M059J (cell line): Measurements from ENCODE around the gene NUAK2. TPM values are rescaled to one million over a fixed set of nuclear protein-coding genes. Genes with fewer than 3 reads are reported as not detected.

Source experiments
- DNase-seq: peaks from one replicate; pipeline ENCODE4 v3.0.0-alpha.2; 2012; ENCODE audit warnings: low read depth
- total RNA-seq: library from RNA; depleted of rRNA; stranded (reverse); fragments of >200 nt; shearing (Covaris generic); gene quantifications from 2 replicates; pipeline ENCODE4 v1.2.3, GENCODE V29; 2014

Gene NUAK2
- total RNA-seq, 1 experiment from 2014 or later: 8.4 TPM

DNA sequence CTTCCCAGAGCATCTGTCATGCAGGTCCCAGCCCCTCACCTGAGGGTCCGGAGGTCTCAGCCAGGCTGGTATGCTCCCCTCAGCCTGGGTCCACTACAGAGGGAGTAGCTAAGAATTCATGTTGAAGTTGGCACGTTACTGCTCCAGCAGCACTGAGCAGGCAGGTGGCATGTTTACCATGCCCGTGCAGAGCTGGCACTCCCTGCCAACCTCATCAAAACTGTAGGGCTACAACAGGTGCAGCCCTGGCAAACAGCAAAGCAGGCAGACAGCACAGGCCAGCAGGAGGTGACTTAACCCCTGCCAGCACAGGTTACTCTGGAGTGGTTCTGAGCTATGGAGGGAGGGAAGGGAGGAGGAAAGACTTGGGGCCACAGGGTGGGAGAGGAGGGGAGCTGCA, 46.4 kb downstream of the NUAK2 start:
- DNase-seq: no peak

DNA sequence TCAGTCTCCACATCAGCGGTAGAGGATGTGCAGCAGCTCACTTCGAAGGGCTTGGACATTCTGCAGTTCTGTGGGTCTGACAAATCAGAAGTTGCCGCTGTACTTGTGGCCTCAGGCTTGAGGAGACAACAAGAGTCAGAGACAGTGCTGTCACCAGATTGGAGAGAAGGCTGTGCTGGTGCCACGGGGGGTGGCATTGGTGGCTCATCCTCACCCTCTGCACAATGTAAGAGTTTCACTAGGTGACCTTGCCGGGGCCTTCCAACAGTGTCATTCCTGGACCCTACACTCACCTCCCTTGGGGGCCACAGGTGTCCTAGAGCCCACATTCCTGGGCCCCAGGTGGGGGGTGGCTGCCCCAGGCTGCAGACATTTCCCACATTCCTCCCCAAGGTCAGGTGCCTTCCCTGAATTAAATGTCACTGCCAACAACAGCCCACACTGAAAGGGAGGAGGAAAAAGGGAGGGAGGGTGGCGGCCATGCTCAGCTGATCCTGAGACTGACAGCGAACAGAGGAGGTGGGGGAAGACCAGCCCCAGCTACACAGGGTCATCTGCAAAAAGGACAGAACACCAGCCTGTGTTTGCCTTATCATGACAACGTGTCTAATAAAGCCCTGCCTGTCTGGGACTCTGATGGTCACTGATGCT, 47.4 kb downstream of the NUAK2 start:
- peak; percentile 26 for DNase-seq

DNA sequence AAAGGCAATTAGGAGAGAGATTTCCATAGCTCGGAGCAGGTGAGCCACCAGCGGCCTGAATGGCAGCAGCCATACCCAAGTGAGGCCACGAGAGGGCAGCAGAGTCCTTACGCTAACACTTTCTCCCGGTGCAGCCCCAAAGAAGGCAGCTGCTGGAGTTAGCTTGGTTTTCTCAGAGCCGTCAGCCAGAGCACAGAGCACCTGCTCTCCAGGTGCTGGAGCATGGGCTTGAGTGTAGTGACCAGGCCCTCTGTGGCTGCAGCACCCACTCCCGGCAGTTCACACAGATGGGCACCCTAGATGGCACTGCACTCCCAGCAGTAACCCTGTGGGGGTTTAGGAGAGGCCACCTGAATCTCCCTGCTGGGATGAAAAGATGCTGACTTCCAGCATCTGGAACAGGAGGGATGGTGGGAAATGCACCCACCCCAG, 48.0 kb downstream of the NUAK2 start:
- peak; percentile 71 for DNase-seq

DNA sequence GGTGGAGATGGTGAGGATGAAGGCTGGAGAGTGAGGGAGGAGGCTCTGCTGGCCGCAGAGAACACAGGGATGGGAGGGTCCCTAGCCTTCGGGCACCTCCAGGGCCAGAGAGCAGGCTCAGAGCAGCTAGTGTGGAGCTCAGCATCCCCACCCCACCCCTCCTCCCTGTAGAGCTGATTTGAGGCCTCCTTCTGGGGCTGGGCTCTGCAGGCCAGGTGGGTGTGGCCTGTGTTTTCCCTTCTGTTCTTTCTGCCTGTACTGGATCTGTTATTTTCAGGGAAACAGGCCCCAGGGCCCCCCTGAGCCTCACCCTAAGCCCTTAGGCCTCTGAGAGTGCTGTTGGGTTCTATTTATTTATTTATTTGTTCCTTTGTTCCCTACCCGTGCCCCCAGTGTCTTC, 49.0 kb downstream of the NUAK2 start:
- no peak for DNase-seq

DNA sequence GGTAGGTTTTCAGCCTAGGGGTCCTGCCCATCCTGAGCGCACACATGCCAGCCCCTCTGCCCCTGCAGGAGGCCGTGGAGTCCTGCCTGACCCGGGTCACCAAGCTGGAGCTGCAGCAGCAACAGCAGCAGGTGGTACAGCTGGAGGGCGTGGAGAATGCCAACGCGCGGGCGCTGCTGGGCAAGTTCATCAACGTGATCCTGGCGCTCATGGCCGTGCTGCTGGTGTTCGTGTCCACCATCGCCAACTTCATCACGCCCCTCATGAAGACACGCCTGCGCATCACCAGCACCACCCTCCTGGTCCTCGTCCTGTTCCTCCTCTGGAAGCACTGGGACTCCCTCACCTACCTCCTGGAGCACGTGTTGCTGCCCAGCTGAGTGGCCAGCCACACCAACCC, 49.8 kb downstream of the NUAK2 start:
- no peak for DNase-seq

DNA sequence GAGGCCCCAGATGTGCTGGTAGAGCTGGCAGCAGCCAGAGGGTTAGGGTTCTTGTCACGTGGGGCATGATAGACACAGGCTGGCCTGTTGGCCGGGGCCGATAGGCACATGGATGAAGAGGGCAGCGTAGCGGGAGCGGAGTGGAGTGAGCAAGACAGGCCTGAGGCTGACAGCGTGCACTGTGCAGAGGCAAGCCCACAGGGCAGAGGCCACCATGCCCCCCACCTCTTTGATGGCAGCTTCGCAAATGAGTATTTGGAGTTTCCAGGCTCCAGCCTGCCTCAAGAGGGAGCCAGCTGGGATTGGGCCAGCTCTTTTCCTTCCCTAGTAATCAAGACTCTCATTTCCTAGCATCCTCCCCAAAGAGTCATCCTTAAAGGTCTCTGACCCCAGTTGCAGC, 50.3 kb downstream of the NUAK2 start:
- DNase-seq: no peak

DNA sequence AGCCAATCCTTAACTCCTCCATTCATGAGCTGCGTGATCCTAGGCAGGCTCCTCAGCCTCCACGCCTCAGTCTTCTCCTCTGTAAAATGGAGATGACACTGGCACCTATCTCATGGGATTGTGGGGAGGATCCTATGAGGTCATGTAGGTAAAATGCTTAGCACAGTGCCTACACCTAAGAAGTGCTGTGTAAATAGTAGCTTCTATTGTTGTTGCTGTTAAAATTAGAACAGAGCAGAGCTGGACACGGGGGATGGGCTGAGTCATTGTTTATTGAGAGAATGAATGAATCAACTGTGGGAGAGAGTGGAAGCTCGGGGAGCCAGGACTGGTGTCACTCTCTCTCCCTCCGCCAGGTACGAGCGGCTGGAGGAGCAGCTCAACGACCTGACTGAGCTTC, 50.8 kb downstream of the NUAK2 start:
- peak; percentile 53 for DNase-seq

DNA sequence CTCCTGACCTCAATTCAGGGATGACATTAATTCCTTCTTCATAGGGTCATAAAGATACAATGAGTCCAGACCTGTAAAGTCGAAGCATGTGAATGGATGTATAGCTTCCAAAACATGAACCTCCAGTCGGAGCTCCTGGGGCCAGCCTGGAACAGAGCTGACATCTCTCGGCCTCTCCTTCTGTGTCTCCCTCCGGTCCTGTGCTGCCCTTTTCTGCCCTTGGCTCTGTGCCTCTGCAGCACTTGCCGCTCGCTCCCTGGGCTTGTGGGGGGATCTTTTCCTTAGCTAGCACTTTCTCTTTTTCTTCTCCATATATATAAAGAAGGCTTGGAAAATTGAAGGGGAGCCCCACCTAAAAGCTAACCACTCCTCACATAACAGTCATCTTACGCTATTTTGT, 51.3 kb downstream of the NUAK2 start:
- no peak for DNase-seq

DNA sequence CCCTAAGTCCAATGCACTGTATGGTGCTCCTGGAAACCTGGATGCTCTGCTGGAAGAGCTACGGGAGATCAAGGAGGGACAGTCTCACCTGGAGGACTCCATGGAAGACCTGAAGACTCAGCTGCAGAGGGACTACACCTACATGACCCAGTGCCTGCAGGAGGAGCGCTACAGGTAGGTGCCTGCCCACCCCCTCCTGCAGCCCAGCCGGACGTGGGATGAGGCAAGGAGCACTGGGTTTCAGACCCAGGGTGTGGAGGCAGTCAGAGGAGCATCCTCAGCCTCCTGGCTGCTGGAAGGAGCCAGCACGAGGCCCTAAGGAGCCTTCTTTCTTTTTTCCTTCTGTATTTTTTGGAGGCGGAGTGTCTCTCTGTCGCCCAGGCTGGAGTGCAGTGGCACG, 51.8 kb downstream of the NUAK2 start:
- DNase-seq: no peak

DNA sequence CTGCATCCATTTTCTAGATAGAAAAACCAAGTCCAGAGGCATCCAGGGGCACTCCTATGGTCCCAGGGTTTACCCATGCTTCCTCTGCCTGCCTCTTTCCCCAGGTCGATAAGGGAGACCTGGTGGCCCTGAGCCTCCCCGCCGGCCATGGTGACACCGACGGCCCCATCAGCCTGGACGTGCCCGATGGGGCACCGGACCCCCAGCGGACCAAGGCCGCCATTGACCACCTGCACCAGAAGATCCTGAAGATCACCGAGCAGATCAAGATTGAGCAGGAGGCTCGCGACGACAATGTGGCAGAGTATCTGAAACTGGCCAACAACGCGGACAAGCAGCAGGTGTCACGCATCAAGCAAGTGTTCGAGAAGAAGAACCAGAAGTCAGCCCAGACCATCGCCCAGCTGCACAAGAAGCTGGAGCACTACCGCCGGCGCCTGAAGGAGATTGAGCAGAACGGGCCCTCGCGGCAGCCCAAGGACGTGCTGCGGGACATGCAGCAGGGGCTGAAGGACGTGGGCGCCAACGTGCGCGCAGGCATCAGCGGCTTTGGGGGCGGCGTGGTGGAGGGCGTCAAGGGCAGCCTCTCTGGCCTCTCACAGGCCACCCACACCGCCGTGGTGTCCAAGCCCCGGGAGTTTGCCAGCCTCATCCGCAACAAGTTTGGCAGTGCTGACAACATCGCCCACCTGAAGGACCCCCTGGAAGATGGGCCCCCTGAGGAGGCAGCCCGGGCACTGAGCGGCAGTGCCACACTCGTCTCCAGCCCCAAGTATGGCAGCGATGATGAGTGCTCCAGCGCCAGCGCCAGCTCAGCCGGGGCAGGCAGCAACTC, 52.5 kb downstream of the NUAK2 start:
- no peak for DNase-seq

DNA sequence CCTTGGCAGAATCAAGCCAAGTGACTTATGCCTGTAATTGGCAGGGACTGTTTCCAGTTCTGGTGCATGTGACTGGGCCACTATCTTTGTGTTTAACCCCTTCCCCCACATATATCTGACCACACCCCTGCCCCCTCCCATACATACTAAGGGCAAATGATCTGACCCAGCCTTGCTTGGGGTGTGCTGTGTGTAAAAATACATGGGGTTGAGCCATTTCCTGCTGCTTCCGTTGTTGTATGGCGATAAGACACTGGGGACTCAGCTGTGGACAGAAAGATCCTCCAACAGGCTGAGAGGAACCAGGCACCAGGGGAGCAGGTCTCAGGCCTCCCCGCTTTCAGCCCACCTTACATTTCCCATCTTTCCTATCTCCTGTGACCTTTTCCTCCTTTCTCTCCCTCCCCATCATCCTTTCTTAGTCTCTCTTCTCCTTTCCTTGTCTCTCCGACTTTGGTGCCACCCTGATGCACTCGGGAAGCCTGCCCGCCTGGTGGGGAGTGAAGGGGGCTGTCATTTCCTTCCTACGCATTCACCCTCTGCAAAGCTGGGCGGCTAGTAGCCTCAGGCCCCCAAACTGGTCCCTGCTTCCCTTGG, 54.1 kb downstream of the NUAK2 start:
- DNase-seq: no peak

DNA sequence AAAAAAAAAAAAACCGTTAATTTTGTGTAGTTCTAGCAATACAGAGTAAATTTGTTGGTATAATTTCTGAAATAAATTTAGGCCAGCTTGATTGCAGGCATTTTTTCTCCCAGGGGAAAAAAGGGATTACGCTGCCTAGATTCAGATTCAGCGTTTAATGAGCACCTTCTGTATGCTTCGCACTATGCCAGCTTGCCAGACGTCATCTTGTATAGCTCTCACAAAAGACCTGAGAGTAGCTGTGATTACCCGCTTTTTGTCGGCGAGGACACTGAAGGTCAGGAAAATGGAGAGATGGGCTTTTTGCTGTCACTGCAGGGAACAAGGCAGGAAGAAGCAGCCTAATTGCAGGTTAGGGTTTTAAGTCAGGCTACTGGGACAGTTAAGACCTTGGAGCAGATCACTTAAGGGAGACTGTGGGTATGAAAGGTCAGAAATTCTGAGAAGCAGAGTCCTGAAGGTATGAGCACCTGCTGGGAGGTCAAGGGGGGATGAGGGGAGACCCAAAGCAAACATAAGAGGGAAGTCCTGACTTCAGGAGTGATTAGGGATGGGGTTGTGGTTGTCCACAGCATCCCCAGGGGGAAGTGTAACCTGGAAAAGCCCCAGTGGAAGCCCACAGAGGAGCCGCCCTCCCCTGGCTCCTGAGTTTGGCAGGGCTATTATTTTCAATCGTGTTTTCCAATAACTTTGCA, 54.8 kb downstream of the NUAK2 start:
- DNase-seq: no peak

DNA sequence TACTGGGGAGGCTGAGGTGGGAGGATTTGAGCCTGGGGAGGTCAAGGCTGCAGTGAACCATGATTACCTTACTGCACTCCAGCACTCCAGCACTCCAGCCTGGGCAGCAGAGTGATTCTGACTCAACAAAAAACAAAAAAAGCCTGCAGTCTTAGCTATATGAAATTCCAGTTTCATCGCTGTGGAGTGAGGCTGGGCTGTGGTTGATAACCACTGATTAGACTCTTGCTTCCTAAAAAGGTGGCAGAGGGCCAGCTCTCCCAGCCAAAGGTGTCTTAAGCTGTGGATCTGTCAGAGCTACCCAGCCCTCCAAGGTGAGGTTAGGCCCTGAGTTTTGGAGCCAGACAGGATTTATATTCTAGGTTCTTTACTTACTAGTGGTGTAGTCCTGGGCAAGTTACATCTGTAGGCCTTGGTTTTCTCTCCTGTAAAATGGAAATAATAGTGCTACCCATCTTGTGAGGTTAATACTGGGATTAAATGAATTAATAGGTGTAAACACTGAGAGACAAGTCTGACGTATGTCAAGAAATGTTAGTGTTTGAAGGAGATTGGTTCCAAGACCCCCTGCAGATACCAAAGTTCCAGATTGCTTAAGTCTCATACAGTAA, 57.9 kb downstream of the NUAK2 start:
- DNase-seq: peak; percentile 76

DNA sequence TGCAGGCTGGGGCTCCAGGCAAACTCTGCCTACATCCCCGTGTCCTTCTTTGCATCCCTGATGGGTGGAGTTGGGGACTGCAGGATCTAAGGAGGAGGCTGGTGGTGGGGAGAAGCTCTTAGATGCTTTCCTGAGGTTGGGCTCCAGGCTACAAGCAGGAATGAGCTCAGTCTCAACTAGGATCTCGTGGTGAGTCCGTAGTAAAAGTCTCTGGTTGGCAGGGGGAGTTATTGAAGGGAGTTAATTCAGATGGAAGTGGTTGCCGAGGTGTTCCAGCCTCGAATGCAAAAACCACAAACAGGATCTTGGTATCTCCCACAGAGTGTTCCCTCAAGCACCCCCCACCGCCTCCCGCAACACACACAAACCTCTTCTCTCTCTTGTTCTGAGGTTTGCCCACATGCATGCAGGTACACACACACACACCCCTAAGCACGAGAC, 58.8 kb downstream of the NUAK2 start:
- peak; percentile 57 for DNase-seq

DNA sequence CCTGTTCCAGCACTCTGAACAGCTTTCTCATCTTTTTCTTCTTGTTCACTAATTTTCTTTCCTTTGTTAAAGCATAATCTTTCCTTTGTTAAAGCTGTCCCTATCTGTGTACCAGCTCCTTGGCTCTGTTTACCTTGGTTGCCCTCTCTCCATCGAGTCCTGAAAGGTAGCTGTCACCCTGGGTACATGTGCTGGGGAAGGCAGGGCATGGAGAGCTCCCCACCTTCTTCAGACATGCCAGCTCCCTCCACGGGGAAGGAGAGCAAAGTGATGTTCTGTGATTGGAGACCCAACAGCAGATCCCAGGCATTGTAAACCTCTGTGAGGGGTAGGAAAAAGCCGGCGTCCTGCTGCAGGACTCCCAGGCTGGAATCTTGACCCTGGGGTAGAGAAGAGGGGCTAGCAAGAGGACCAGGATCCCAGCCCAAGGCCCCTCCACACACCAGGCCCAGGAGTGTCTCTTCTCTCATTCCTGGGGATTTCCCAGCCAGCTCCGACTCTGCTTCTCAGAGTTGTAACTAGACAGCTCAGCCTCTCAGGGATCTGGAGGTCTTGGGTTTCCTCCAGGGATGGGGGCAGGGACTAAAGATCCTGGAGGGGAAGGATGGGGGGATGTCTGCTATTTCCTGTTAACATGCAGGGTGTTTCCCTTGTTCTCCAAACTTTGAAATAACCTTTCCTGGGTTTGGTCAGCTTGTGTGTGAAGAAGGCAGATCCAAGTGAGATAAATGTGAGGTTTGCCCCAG, 59.4 kb downstream of the NUAK2 start:
- peak; percentile 55 for DNase-seq

DNA sequence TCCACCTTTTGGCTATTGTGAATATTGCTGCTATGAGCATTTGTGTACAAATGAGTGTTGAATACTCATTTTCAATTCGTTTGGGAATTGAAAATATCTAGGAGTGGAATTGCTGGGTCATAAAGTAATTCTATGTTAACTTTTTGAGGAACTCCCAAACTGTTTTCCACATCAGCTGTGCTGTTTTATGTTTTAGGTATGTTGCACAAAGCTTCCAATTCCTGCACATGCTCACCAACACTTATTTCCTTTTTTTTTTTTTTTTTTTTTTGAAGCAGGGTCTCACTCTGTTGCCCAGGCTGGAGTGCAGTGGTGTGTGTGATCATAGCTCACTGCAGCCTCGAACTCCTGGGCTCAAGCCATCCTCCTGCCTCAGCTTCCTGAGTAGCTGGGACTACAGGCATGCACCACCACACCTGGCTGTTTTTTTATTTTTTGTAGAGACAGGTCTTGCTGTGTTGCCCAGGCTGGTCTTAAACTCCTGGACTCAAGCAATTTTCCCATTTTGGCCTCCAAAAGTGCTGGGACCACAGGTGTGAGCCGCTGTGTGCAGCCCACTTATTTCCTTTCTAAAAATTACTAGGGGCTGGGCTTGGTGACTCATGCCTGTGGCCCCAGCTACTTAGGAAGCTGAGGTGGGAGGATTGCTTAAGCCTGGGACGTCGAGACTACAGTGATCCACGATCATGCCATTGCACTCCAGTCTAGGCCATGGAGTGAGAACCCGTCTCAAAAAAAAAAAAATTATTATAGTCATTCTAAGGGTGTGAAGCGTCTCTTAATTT, 60.4 kb downstream of the NUAK2 start:
- DNase-seq: peak; percentile 60

DNA sequence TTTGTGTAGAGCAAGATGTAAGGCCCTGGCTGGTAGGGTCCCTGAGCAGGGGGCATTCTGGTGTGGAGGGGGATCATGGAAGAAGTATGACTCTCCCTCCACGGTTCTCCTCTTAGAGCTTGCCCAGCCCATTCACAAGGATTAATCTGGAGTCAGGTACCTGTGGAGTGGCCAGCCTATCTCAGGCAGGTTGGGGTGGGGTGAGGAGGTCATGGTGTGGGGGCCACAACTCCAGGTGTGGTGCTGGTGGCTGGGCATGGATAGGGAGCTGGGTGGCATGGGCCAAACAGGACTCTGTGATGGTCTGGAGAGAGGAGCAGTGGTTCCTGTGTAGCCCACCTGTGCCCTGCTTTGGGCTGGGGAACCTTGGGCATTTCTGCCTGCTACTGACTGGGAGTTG, 61.5 kb downstream of the NUAK2 start:
- no peak for DNase-seq

DNA sequence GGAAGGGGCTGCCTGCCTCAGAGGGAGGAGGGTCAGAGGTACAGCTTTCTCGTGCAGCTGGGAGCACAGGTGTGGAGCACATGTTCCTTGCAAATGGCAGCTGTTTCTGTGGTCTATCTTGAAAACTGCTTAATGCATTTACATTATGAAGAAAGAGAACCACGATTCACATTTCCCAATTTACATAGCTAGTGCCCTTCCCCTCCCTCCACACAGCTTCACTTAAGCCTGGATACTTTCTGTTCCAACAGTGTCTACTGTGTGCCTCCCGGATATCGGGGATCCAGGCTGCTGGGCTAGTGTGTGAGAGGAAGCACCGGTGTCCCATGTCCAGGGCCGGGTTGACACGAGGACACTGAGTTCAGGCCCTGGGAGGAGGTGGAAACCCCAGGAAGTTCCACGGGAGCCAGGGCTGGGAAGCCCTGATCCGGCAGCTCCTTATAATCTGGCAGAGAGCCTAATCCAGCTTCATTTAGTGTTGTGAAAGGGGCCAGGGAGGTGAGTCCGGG, 62.2 kb downstream of the NUAK2 start:
- DNase-seq: no peak

DNA sequence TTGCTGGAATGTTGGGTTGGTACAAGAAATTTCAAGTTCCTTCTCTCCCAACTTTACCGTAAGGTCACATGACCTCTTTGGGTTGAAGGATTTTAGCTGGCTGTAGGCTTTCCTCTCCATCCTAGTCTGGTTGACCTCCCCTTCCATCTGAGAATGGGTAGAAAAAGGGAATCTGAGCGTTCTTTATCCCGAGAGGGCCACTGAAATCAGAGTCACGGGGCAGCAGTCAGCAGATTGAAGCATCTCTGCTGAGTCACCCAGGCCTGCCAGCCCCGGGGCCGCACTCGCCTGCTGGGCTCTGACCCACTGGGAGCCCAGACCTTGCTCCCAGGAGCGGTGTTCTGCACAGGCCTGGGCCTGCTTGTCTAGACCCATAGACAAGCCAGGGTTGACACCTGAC, 62.8 kb downstream of the NUAK2 start:
- peak; percentile 71 for DNase-seq

DNA sequence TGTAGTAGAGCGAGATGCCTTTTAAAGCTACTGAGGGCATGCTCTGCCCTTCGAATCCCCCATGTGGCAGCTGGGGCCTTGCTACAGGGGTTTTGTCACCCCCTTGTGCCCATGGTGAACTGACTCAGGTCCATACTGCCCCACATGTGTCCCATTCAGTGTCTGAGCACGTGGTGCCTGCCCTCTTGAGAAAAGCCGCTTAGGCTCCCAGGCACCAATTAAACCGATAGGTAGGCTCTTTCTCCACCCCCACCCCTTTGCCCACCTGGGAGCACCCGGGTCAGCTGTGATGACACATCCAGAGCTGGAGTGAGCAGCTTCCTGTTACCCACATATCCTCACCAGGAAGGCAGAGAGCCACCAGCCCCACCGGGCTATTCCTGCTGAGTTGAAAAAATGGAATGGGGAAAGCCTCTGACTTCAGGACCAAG, 63.3 kb downstream of the NUAK2 start:
- DNase-seq: peak; percentile 29
